HEK293 (cell line): Measurements from ENCODE around the gene VGLL4.
A peak's percentile ranks its signal among the peaks of the same experiment; 100 is the strongest.

Experiments
- ATF2 ChIP-seq: fragments of 450-650 bp; formaldehyde crosslinking; IDR thresholded peaks from 2 replicates; pipeline ENCODE4 v1.5.1; 2016; ENCODE audit warnings: missing biosample characterization, missing genetic modification characterization, low read depth
- BCL11B ChIP-seq: fragments of 450-650 bp; formaldehyde crosslinking; IDR thresholded peaks from 2 replicates; pipeline ENCODE4 v1.5.1; 2016; ENCODE audit warnings: low read depth, missing biosample characterization, missing genetic modification characterization
- CTCF ChIP-seq: fragments of 450-650 bp; formaldehyde crosslinking; IDR thresholded peaks from 2 replicates; pipeline ENCODE4 v1.5.1; 2016; ENCODE audit warnings: missing biosample characterization, missing genetic modification characterization
- EGR2 ChIP-seq: fragments of 450-650 bp; formaldehyde crosslinking; IDR thresholded peaks from 2 replicates; pipeline ENCODE4 v1.5.1; 2016; ENCODE audit warnings: low read depth, missing biosample characterization, missing genetic modification characterization
- FEZF1 ChIP-seq: fragments of 450-650 bp; formaldehyde crosslinking; IDR thresholded peaks from 2 replicates; pipeline ENCODE4 v1.5.1; 2016; ENCODE audit warnings: missing biosample characterization, missing genetic modification characterization
- GLI4 ChIP-seq: fragments of 450-650 bp; formaldehyde crosslinking; IDR thresholded peaks from 2 replicates; pipeline ENCODE4 v1.5.1; 2016; ENCODE audit warnings: missing biosample characterization, missing genetic modification characterization
- HOXA7 ChIP-seq: sonication (generic); formaldehyde crosslinking; IDR thresholded peaks from 2 replicates; pipeline ENCODE4 v1.8.1; 2022; ENCODE audit warnings: missing genetic modification reagents, borderline replicate concordance
- KLF8 ChIP-seq: fragments of 450-650 bp; formaldehyde crosslinking; IDR thresholded peaks from 2 replicates; pipeline ENCODE4 v1.5.1; 2016; ENCODE audit warnings: missing biosample characterization, missing genetic modification characterization
- MZF1 ChIP-seq: fragments of 450-650 bp; formaldehyde crosslinking; IDR thresholded peaks from 2 replicates; pipeline ENCODE4 v1.5.1; 2017; ENCODE audit warnings: missing biosample characterization, missing genetic modification characterization, borderline replicate concordance
- OSR2 ChIP-seq: fragments of 450-650 bp; formaldehyde crosslinking; IDR thresholded peaks from 2 replicates; pipeline ENCODE4 v1.5.1; 2016; ENCODE audit warnings: missing biosample characterization, missing genetic modification characterization
- RBAK ChIP-seq: fragments of 450-650 bp; formaldehyde crosslinking; IDR thresholded peaks from 2 replicates; pipeline ENCODE4 v1.5.1; 2016; ENCODE audit warnings: missing biosample characterization, missing genetic modification characterization
- SP7 ChIP-seq: fragments of 450-650 bp; formaldehyde crosslinking; IDR thresholded peaks from 2 replicates; pipeline ENCODE4 v1.5.1; 2016; ENCODE audit warnings: missing biosample characterization, missing genetic modification characterization
- WT1 ChIP-seq: fragments of 450-650 bp; formaldehyde crosslinking; IDR thresholded peaks from 2 replicates; pipeline ENCODE4 v1.5.1; 2016; ENCODE audit warnings: missing biosample characterization, missing genetic modification characterization
- YY2 ChIP-seq: fragments of 450-650 bp; formaldehyde crosslinking; IDR thresholded peaks from 2 replicates; pipeline ENCODE4 v1.5.1; 2016; ENCODE audit warnings: missing biosample characterization, missing genetic modification characterization
- ZBTB8A ChIP-seq: fragments of 450-650 bp; formaldehyde crosslinking; IDR thresholded peaks from 2 replicates; pipeline ENCODE4 v1.5.1; 2016; ENCODE audit warnings: missing biosample characterization, missing genetic modification characterization
- ZNF175 ChIP-seq: fragments of 450-650 bp; formaldehyde crosslinking; IDR thresholded peaks from 2 replicates; pipeline ENCODE4 v1.5.1; 2016; ENCODE audit warnings: missing biosample characterization, missing genetic modification characterization
- ZNF214 ChIP-seq: fragments of 450-650 bp; formaldehyde crosslinking; IDR thresholded peaks from 2 replicates; pipeline ENCODE4 v1.5.1; 2017; ENCODE audit warnings: missing biosample characterization, mild to moderate bottlenecking, missing genetic modification characterization, borderline replicate concordance
- ZNF221 ChIP-seq: fragments of 450-650 bp; formaldehyde crosslinking; IDR thresholded peaks from 2 replicates; pipeline ENCODE4 v1.5.1; 2017; ENCODE audit warnings: missing biosample characterization, missing genetic modification characterization, borderline replicate concordance
- ZNF24 ChIP-seq: fragments of 450-650 bp; formaldehyde crosslinking; IDR thresholded peaks from 2 replicates; pipeline ENCODE4 v1.5.1; 2016; ENCODE audit warnings: missing biosample characterization, missing genetic modification characterization
- ZNF350 ChIP-seq: fragments of 450-650 bp; formaldehyde crosslinking; IDR thresholded peaks from 2 replicates; pipeline ENCODE4 v1.5.0; 2017; ENCODE audit warnings: missing biosample characterization, mild to moderate bottlenecking, missing genetic modification characterization
- ZNF404 ChIP-seq: fragments of 450-650 bp; formaldehyde crosslinking; IDR thresholded peaks from 2 replicates; pipeline ENCODE4 v1.5.1; 2017; ENCODE audit warnings: missing biosample characterization, missing genetic modification characterization
- ZNF514 ChIP-seq: fragments of 450-650 bp; formaldehyde crosslinking; IDR thresholded peaks from 2 replicates; pipeline ENCODE4 v1.5.1; 2016; ENCODE audit warnings: missing biosample characterization, missing genetic modification characterization
- ZNF521 ChIP-seq: fragments of 450-650 bp; formaldehyde crosslinking; IDR thresholded peaks from 2 replicates; pipeline ENCODE4 v1.5.1; 2017; ENCODE audit warnings: missing biosample characterization, mild to moderate bottlenecking, missing genetic modification characterization
- ZNF544 ChIP-seq: fragments of 450-650 bp; formaldehyde crosslinking; IDR thresholded peaks from 2 replicates; pipeline ENCODE4 v1.5.0; 2017; ENCODE audit warnings: missing biosample characterization, missing genetic modification characterization
- ZNF571 ChIP-seq: fragments of 450-650 bp; formaldehyde crosslinking; IDR thresholded peaks from 2 replicates; pipeline ENCODE4 v1.5.0; 2017; ENCODE audit warnings: missing biosample characterization, missing genetic modification characterization
- ZNF600 ChIP-seq: fragments of 450-650 bp; formaldehyde crosslinking; IDR thresholded peaks from 2 replicates; pipeline ENCODE4 v1.5.1; 2016; ENCODE audit warnings: missing biosample characterization, missing genetic modification characterization
- ZNF621 ChIP-seq: fragments of 450-650 bp; formaldehyde crosslinking; IDR thresholded peaks from 2 replicates; pipeline ENCODE4 v1.5.1; 2017; ENCODE audit warnings: missing biosample characterization, missing genetic modification characterization
- ZNF670 ChIP-seq: fragments of 450-650 bp; formaldehyde crosslinking; IDR thresholded peaks from 2 replicates; pipeline ENCODE4 v1.5.1; 2016; ENCODE audit warnings: missing biosample characterization, missing genetic modification characterization, low read depth
- ZSCAN30 ChIP-seq: fragments of 450-650 bp; IDR thresholded peaks from 2 replicates; pipeline ENCODE4 v1.5.1; 2018; ENCODE audit warnings: missing biosample characterization, mild to moderate bottlenecking, missing genetic modification characterization, moderate library complexity
- TF ChIP-seq, protein P1 (sequence below): fragments of 450-650 bp; formaldehyde crosslinking; IDR thresholded peaks from 2 replicates; pipeline ENCODE4 v1.5.1; 2016; ENCODE audit warnings: missing biosample characterization, missing genetic modification characterization
- TF ChIP-seq, protein P2 (sequence below): fragments of 450-650 bp; formaldehyde crosslinking; IDR thresholded peaks from 2 replicates; pipeline ENCODE4 v1.5.1; 2017; ENCODE audit warnings: missing biosample characterization, mild to moderate bottlenecking, missing genetic modification characterization, moderate library complexity
- TF ChIP-seq, protein P3 (sequence below): fragments of 450-650 bp; formaldehyde crosslinking; IDR thresholded peaks from 2 replicates; pipeline ENCODE4 v1.5.1; 2017; ENCODE audit warnings: missing biosample characterization, missing genetic modification characterization

Gene VGLL4

GRCh38 chr3:11509173-11510000, 134.3 kb downstream of the VGLL4 start (continued):
- TF ChIP-seq YY2 (tag by site-specific recombination) (no peak), ZNF521 (tag by site-specific recombination) (no peak), EGR2 (tag by site-specific recombination) (no peak), ATF2 (tag by site-specific recombination) (peak; percentile 74; the same call in 1 of the 2 replicates), ZNF175 (tag by site-specific recombination) (no peak), ZBTB8A (tag by site-specific recombination) (peak; percentile 50; the same call in 1 of the 2 replicates), OSR2 (tag by site-specific recombination) (peak; percentile 99), CTCF (tag by site-specific recombination) (no peak), ZNF221 (no peak), ZNF670 (tag by site-specific recombination) (no peak), SP7 (tag by site-specific recombination) (peak; percentile 66), MZF1 (tag by site-specific recombination) (no peak), ZNF571 (no peak), RBAK (tag by site-specific recombination) (no peak), HOXA7 (CRISPR knock-in tag) (no peak), GLI4 (no peak), ZNF600 (no peak; the same call in 1 of the 2 replicates), ZNF514 (tag by site-specific recombination) (no peak), WT1 (peak; percentile 80), ZNF621 (no peak), ZNF214 (tag by site-specific recombination) (no peak), ZNF544 (tag by site-specific recombination) (no peak), BCL11B (tag by site-specific recombination) (no peak), FEZF1 (tag by site-specific recombination) (peak; percentile 96), ZNF404 (tag by site-specific recombination) (no peak), KLF8 (no peak), ZNF24 (tag by site-specific recombination) (peak; percentile 88), ZSCAN30 (tag by site-specific recombination) (no peak; the same call in 1 of the 2 replicates), ZNF350 (tag by site-specific recombination) (peak; percentile 93)
- TF ChIP-seq, protein P1, sequence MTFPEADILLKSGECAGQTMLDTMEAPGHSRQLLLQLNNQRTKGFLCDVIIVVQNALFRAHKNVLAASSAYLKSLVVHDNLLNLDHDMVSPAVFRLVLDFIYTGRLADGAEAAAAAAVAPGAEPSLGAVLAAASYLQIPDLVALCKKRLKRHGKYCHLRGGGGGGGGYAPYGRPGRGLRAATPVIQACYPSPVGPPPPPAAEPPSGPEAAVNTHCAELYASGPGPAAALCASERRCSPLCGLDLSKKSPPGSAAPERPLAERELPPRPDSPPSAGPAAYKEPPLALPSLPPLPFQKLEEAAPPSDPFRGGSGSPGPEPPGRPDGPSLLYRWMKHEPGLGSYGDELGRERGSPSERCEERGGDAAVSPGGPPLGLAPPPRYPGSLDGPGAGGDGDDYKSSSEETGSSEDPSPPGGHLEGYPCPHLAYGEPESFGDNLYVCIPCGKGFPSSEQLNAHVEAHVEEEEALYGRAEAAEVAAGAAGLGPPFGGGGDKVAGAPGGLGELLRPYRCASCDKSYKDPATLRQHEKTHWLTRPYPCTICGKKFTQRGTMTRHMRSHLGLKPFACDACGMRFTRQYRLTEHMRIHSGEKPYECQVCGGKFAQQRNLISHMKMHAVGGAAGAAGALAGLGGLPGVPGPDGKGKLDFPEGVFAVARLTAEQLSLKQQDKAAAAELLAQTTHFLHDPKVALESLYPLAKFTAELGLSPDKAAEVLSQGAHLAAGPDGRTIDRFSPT (tag by site-specific recombination) = no peak
- TF ChIP-seq, protein P2, sequence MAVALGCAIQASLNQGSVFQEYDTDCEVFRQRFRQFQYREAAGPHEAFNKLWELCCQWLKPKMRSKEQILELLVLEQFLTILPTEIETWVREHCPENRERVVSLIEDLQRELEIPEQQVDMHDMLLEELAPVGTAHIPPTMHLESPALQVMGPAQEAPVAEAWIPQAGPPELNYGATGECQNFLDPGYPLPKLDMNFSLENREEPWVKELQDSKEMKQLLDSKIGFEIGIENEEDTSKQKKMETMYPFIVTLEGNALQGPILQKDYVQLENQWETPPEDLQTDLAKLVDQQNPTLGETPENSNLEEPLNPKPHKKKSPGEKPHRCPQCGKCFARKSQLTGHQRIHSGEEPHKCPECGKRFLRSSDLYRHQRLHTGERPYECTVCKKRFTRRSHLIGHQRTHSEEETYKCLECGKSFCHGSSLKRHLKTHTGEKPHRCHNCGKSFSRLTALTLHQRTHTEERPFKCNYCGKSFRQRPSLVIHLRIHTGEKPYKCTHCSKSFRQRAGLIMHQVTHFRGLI = peak; percentile 99
- TF ChIP-seq, protein P3, sequence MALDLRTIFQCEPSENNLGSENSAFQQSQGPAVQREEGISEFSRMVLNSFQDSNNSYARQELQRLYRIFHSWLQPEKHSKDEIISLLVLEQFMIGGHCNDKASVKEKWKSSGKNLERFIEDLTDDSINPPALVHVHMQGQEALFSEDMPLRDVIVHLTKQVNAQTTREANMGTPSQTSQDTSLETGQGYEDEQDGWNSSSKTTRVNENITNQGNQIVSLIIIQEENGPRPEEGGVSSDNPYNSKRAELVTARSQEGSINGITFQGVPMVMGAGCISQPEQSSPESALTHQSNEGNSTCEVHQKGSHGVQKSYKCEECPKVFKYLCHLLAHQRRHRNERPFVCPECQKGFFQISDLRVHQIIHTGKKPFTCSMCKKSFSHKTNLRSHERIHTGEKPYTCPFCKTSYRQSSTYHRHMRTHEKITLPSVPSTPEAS (tag by site-specific recombination) = peak; percentile 42; the same call in 1 of the 2 replicates
